EH (cell line): ENCODE measurements around the gene ARG2.

Experiments used
- DNase-seq: peaks from one replicate; pipeline ENCODE4 v3.0.0-alpha.2; 2015; ENCODE audit warnings: low read depth

Gene ARG2

GRCh38 chr14:67638642-67639041 lies 18.9 kb downstream of the ARG2 start:
- DNase-seq = no peak

GRCh38 chr14:67641480-67641879 lies 21.8 kb downstream of the ARG2 start:
- DNase-seq = no peak

GRCh38 chr14:67641902-67642749 lies 22.4 kb downstream of the ARG2 start:
- no peak for DNase-seq

GRCh38 chr14:67643713-67644112 lies 24.0 kb downstream of the ARG2 start:
- DNase-seq = no peak

- DNase-seq = peak; percentile 13
These were observed 24.7 kb downstream of the ARG2 start for GRCh38 chr14:67644428-67644827.

- no peak for DNase-seq
These were observed 25.7 kb downstream of the ARG2 start for GRCh38 chr14:67645414-67645813.

GRCh38 chr14:67646131-67646530 lies 26.4 kb downstream of the ARG2 start:
- DNase-seq = no peak

GRCh38 chr14:67650151-67650550 lies 30.4 kb downstream of the ARG2 start:
- DNase-seq = no peak

- peak; percentile 73 for DNase-seq
These were observed 31.0 kb downstream of the ARG2 start for GRCh38 chr14:67650694-67651093.

- DNase-seq = no peak
These were observed 32.5 kb downstream of the ARG2 start for GRCh38 chr14:67652189-67652588.

GRCh38 chr14:67653651-67654280 lies 34.0 kb downstream of the ARG2 start:
- peak; percentile 68 for DNase-seq

- no peak for DNase-seq
These were observed 43.9 kb downstream of the ARG2 start for GRCh38 chr14:67663633-67664032.

GRCh38 chr14:67665868-67666267 lies 46.1 kb downstream of the ARG2 start:
- peak; percentile 31 for DNase-seq

GRCh38 chr14:67666750-67667449 lies 47.2 kb downstream of the ARG2 start:
- peak; percentile 69 for DNase-seq

GRCh38 chr14:67668559-67668958 lies 48.8 kb downstream of the ARG2 start:
- no peak for DNase-seq

- DNase-seq = peak; percentile 45
These were observed 53.7 kb downstream of the ARG2 start for GRCh38 chr14:67673451-67673850.

- peak; percentile 74 for DNase-seq
These were observed 54.4 kb downstream of the ARG2 start for GRCh38 chr14:67674139-67674479.

- peak; percentile 82 for DNase-seq
These were observed 54.9 kb downstream of the ARG2 start, which contains the start of gene VTI1B for GRCh38 chr14:67674480-67675218. TSS of gene VTI1B (minus strand) at chr14:67674632. CDS start at chr14:67674489, 143 bp downstream.

GRCh38 chr14:67675219-67675582 lies 55.5 kb downstream of the ARG2 start:
- DNase-seq = no peak

- no peak for DNase-seq
These were observed 59.3 kb downstream of the ARG2 start for GRCh38 chr14:67679006-67679405.

GRCh38 chr14:67680121-67680602 lies 60.4 kb downstream of the ARG2 start:
- peak; percentile 86 for DNase-seq

GRCh38 chr14:67680941-67681340 lies 61.2 kb downstream of the ARG2 start:
- no peak for DNase-seq
